Measurements from ENCODE around the gene INSC.

- TF ChIP-seq CTCF (IDR thresholded peaks at IDR 0.05) (peak; percentile 47 to 54 (median 50)), POLR2A (IDR thresholded peaks at IDR 0.05) (no peak), EP300 (IDR thresholded peaks at IDR 0.05) (no peak)
Observed at GRCh38 chr11:15074206-15075161, 40.2 kb upstream of the INSC start.

Data from tibial nerve (tissue), 4 donors.